LNCAP (cell line): Measurements from ENCODE around the gene DIAPH1.

Experiments used
- CTCF ChIP-seq: fragments of 450-650 bp; IDR thresholded peaks from 2 replicates; pipeline ENCODE4 v1.5.1; 2017; ENCODE audit warnings: mild to moderate bottlenecking

Gene DIAPH1

DNA sequence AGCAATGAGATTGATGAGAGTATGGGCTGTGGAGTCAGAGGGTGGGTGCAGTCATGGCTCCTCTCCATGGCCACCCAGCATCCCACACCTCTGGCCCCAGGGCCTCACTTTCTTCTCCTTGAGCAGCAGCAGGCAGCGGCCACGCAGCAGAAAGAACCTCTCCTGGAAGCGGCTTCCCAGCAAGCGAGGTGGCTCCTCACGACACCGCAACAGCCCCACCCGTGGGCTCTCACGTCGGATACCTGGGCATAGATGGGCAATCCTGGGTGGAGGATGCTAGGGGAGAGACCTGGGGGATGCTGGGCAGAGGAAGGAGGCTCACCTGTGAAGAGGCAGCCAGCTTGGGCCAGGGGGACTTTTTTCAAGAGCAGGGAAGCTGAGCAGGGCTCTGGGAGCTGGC lies 37.6 kb upstream of the DIAPH1 start:
- TF ChIP-seq CTCF, result no peak

DNA sequence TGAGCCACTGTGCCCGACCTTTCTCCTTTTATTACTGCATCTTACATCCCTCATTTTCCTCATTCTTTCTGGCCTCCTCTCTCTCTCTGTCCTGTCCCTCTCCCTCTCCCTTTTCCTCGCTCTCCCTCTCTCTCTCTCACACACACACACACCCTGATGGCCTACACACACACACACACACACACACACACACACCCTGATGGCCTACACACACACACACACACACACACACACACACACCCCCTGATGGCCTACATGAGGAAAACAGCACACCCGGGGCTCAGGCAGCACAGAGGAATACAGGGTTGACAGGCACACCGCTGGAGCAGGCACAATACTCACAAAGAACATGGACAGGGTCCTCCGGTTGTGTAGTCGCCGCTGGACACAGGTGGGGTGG lies 36.2 kb upstream of the DIAPH1 start:
- no peak for TF ChIP-seq CTCF

GRCh38 chr5:141654298-141654697 lies 35.5 kb upstream of the DIAPH1 start:
- TF ChIP-seq CTCF, result no peak

DNA sequence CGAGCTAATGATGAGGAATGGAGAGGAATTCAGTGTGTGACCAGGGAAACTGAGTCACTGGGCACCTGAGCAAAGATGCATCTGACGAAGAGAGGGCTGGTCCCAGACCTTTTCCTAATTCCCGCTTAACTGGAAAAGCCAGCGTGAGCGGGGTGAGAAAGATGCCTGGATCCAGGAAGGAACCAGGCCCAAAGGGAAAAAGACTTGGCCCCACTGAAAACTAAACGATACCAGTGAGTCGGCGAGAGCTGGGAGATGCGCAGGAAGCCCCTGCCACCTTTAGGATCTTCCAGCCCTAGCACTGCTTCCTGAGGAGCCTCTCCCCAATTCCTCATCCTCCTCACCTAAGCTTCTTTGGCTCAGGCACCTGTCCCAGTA lies 32.9 kb upstream of the DIAPH1 start:
- TF ChIP-seq CTCF, result no peak

DNA sequence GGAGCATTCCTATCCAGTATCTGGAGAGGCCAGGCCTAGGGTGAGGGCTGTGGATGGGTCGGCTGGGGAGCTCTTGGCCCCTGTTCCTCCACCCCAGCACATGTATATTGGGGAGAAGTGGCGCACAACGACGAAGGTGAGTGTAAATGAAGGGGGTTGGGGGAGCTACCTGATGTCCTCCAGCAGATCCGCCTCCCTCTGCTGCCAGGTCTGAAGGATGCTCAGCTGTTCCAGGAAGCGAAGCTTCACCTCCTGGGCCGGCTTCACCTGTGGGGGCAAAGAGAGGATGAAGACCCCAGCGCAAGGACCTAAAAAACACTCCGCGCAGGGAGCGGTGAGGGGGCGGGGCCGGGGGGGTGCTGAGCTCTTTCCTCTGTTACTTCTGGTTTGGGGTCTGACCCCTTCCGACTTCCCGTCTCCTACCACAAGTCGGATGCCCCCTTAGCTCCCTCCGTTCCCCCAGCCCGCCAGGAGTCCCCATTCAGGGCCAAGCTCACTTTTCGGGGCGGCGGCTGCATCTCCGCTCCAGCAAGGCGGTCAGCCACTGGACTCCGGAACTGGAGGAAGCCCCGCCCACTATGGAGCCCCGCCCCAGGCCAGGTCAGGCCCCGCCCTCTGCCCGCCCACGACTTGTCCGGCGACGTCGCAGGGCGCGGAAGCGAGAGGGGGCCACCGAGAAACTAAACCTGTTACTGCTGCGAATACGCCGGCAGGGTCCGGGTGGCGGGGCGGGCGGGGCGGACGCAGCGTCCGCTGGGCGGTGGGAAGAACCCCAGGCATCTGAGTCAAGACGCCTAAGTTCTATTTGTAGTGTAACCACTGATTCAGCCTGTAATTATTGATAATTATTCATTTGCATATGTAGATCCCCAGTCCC lies 32.3 kb upstream of the DIAPH1 start, which contains the start of gene FCHSD1:
TSS of gene FCHSD1 (minus strand) at position 568 of the 877 bp plus-strand sequence. CDS start at position 518, 50 bp downstream.
- TF ChIP-seq CTCF, result no peak

GRCh38 chr5:141649972-141650371 lies 31.2 kb upstream of the DIAPH1 start:
- no peak for TF ChIP-seq CTCF

DNA sequence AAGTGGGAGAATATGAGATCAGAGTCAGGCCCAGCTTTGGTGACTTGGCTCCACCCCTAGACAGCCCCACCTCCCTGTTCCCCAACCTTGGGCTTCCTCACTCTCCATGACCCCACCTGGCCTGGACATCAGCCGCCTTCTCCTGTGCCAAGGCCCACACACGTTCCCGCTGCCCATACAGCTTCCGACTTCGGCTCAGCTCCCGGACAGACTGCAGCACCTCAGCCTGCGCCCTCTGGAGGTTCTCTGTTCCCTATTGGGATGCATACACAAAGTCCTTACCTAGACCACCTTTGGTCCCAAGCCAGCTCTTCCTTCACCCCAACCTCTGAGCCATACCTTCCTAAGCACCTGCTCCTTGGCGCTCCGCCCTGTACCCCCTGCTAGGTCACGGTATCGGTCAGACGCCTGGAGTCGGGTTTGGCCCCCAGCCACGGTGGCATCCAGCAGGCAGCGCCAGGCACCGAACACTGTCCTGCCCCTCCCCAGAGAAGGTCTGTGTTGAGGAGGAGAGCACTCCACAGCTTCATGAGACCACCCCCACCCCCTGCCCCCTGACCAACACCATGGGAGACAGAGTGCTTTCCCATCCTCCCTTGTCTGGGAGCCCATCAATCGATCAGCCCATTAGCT lies 30.4 kb upstream of the DIAPH1 start:
- TF ChIP-seq CTCF, result no peak
